Measurements from ENCODE around the gene CSNK2B. TPM values are rescaled to one million over a fixed set of nuclear protein-coding genes. Genes with fewer than 3 reads are reported as not detected.

The CSNK2B gene
- total and polyA plus RNA-seq, 9 of the 15 experiments (the other 6 are each of a cell fraction or from before 2014, with no cell fraction given): 120 to 1,126 (median 529) TPM

DNA sequence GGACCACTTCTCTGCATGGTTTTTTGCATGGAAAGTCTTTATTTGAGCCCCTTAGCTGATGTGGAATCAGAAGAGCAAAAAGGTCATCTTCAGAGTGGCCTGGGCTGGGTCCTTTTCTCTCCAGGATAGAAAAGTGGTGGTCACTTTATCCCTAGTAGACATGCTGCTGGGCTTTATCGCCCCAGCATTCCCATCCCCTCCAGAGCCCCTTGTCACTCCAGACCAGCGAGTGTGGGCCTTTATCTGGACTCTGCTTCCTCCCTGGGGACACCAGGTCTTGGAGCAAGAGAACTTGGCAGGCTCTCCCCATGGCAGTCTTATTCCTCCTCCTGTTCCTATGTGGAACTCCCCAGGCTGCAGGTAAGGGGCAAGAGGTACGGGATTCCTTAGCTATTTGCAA is 40.7 kb downstream of the CSNK2B start, which contains the start of gene LY6G6F (continued):
- TF ChIP-seq, protein P1, sequence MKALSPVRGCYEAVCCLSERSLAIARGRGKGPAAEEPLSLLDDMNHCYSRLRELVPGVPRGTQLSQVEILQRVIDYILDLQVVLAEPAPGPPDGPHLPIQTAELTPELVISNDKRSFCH (CRISPR knock-in tag; IDR thresholded peaks at IDR 0.05): no peak
- TF ChIP-seq, protein P1 (tag; IDR thresholded peaks at IDR 0.05): peak; percentile 94
- TF ChIP-seq ETS2 (tag; IDR thresholded peaks at IDR 0.05; ENCODE audit: borderline replicate concordance, poor library complexity, severe bottlenecking): no peak
- peak; percentile 63 for TF ChIP-seq TCF3 (CRISPR knock-in tag; IDR thresholded peaks at IDR 0.05)
- peak; percentile 25; the same call in 1 of the 2 replicates for TF ChIP-seq SMARCA4 (IDR thresholded peaks at IDR 0.05)
- 0 out of 2 replicates have a peak, but pooled peaks have one; percentile 24 for TF ChIP-seq MEF2D (tag; conservative IDR thresholded peaks at IDR 0.05; ENCODE audit: low read depth)
- no peak for TF ChIP-seq FOXA3 (CRISPR knock-in tag; conservative IDR thresholded peaks at IDR 0.05 in 1 of 2, IDR thresholded peaks at IDR 0.05 in 1 of 2)
- TF ChIP-seq CBFA2T3 (IDR thresholded peaks at IDR 0.05): peak; percentile 73
- TF ChIP-seq, protein P2, sequence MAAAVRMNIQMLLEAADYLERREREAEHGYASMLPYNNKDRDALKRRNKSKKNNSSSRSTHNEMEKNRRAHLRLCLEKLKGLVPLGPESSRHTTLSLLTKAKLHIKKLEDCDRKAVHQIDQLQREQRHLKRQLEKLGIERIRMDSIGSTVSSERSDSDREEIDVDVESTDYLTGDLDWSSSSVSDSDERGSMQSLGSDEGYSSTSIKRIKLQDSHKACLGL (CRISPR knock-in tag; IDR thresholded peaks at IDR 0.05; ENCODE audit: borderline replicate concordance, poor library complexity, severe bottlenecking): no peak
- TF ChIP-seq JUND (IDR thresholded peaks at IDR 0.05; ENCODE audit: borderline replicate concordance, low read depth, low read length): peak; percentile 12; the same call in 1 of the 2 replicates
- no peak for TF ChIP-seq JUND (tag; IDR thresholded peaks at IDR 0.05; ENCODE audit: borderline replicate concordance, low read depth, low read length)
- TF ChIP-seq ZNF583 (CRISPR knock-in tag; IDR thresholded peaks at IDR 0.05): peak; percentile 10; the same call in 1 of the 2 replicates
- 0 out of 2 replicates have a peak, but pooled peaks have one; percentile 24 for TF ChIP-seq ZC3H11A (IDR thresholded peaks at IDR 0.05; ENCODE audit: low read depth, low read length)
- TF ChIP-seq SRF (CRISPR knock-in tag; IDR thresholded peaks at IDR 0.05): peak in 1 of 2 experiments; percentile 83; a peak in 1 of 4 replicates
- TF ChIP-seq SMAD4 (CRISPR knock-in tag; conservative IDR thresholded peaks at IDR 0.05): 0 out of 2 replicates have a peak, but pooled peaks have one; percentile 9
- TF ChIP-seq, protein P3, sequence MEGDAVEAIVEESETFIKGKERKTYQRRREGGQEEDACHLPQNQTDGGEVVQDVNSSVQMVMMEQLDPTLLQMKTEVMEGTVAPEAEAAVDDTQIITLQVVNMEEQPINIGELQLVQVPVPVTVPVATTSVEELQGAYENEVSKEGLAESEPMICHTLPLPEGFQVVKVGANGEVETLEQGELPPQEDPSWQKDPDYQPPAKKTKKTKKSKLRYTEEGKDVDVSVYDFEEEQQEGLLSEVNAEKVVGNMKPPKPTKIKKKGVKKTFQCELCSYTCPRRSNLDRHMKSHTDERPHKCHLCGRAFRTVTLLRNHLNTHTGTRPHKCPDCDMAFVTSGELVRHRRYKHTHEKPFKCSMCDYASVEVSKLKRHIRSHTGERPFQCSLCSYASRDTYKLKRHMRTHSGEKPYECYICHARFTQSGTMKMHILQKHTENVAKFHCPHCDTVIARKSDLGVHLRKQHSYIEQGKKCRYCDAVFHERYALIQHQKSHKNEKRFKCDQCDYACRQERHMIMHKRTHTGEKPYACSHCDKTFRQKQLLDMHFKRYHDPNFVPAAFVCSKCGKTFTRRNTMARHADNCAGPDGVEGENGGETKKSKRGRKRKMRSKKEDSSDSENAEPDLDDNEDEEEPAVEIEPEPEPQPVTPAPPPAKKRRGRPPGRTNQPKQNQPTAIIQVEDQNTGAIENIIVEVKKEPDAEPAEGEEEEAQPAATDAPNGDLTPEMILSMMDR (IDR thresholded peaks at IDR 0.05 in 2 of 3, conservative IDR thresholded peaks at IDR 0.05 in 1 of 3; ENCODE audit: insufficient read depth in 2 of 3, low read depth in 1 of 3, low read length in 3 of 3): peak in 1 of 3 experiments; percentile 3; a peak in 1 of 6 replicates
- TF ChIP-seq, protein P4, sequence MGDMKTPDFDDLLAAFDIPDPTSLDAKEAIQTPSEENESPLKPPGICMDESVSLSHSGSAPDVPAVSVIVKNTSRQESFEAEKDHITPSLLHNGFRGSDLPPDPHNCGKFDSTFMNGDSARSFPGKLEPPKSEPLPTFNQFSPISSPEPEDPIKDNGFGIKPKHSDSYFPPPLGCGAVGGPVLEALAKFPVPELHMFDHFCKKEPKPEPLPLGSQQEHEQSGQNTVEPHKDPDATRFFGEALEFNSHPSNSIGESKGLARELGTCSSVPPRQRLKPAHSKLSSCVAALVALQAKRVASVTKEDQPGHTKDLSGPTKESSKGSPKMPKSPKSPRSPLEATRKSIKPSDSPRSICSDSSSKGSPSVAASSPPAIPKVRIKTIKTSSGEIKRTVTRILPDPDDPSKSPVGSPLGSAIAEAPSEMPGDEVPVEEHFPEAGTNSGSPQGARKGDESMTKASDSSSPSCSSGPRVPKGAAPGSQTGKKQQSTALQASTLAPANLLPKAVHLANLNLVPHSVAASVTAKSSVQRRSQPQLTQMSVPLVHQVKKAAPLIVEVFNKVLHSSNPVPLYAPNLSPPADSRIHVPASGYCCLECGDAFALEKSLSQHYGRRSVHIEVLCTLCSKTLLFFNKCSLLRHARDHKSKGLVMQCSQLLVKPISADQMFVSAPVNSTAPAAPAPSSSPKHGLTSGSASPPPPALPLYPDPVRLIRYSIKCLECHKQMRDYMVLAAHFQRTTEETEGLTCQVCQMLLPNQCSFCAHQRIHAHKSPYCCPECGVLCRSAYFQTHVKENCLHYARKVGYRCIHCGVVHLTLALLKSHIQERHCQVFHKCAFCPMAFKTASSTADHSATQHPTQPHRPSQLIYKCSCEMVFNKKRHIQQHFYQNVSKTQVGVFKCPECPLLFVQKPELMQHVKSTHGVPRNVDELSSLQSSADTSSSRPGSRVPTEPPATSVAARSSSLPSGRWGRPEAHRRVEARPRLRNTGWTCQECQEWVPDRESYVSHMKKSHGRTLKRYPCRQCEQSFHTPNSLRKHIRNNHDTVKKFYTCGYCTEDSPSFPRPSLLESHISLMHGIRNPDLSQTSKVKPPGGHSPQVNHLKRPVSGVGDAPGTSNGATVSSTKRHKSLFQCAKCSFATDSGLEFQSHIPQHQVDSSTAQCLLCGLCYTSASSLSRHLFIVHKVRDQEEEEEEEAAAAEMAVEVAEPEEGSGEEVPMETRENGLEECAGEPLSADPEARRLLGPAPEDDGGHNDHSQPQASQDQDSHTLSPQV (IDR thresholded peaks at IDR 0.05): peak; percentile 44; the same call in 1 of the 2 replicates
- 0 out of 2 replicates have a peak, but pooled peaks have one; percentile 12 for TF ChIP-seq ZFX (CRISPR knock-in tag; IDR thresholded peaks at IDR 0.05)
- TF ChIP-seq ARID1B (IDR thresholded peaks at IDR 0.05): peak; percentile 47
- 0 out of 2 replicates have a peak, but pooled peaks have one; percentile 7 for TF ChIP-seq KAT8 (IDR thresholded peaks at IDR 0.05; ENCODE audit: low read depth)
